Activated CD4-positive, alpha-beta T cell treated with anti-CD3 and anti-CD28 coated beads, Interleukin-2, amount 50 U/mL, for 24 hours (primary cell): ENCODE results near the gene PPIB.
"Not testable (repeated sequence)": the region's sequence is repeated elsewhere in the genome, so short reads cannot be mapped to it uniquely, and the experiment has no call there.

Experiments used
- DNase-seq, 2 donors: peaks; one replicate each; pipeline ENCODE4 v3.0.0-alpha.2; 2020; ENCODE audit warnings: low read depth in 1 of 2, low spot score in 1 of 2

PPIB gene

DNA sequence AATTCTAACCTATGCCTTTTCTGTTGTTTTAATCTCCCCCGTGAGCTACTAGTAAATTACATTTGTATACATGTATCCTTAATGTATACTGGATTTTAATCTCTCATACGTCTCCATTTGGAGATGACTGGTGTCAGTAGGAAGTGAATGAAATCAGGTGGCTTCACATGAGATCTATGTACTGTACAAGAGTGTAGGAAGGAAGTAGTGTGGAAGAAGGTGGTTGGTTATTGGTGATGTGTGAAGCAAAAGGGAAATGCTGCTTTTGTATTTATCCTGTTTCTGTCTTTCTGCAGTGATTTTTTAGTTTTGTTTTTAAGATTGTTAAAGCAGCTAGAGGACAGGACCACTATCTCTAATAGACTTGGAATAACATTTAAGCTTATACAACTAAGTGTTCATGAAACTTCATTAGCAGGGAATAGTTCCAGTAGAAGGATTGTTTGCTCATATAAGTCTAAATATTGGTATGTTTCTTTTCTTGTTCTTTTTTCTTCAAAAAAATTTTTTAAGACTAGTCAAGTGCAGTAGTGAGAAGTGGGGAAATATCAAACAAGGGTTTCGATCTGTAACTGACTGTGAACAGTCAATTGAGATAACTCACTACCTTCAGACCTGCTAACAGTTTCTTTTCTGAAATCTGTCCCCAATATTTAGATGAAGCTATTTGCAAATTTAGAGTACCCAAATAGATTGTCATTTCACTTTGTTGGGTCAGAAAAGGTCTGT is 51.7 kb downstream of the PPIB start:
- no peak for DNase-seq

DNA sequence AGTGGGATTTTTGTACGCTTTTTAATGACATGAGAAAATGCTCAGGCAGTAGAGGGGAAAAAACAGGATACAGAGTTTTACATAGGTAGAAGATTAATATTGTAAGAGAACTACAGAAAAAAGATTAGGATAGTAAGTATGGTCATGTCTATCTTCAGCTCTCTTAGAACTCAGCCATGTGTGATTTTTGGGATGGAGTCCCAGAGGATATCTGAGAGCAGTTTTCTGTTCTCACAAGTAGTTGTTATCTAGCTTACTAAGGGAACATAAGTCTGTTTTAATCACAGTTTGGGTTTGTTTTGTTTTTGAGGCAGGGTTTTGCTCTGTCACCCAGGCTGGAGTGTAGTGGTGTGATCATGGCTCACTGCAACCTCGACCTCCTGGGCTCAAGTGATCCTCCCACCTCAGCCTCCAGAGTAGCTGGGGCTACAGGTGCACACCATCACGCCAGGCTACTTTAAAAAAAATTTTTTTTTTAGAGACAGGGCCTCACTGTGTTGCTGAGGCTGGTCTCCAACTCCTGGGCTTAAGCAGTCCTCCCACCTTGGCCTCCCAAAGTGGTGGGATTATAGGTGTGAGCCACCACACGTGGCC is 52.6 kb downstream of the PPIB start:
- not testable (repeated sequence) for DNase-seq

DNA sequence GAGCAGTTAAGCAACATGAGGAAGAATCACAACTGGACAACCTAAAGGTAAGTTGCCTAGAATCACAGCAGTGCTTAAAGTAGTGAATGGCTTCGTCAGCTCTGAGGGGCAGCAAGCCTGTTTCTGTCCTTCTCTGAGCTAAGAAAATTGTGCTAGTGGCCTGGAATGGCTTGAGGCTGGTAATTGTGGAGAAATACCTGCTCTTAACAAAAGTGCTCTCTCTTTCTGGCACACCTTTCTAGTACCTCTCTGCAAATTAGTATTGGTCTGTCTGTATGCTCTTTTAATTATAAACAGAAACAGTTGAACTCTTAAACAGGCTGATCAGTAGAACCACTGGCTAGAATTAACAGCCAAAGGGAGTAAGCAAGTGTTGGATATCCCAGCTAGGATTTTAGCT is 55.5 kb downstream of the PPIB start:
- no peak for DNase-seq
